CD4-positive, alpha-beta T cell treated with Interleukin-4 for 4 hours (primary cell): ENCODE results near the gene CLEC14A.

ENCODE experiments used
- DNase-seq: peaks from one replicate; pipeline ENCODE4 v3.0.0-alpha.2; 2020

Gene CLEC14A

GRCh38 chr14:38243696-38244240, 12.1 kb downstream of the CLEC14A start:
- no peak for DNase-seq

GRCh38 chr14:38238878-38239277, 17.0 kb downstream of the CLEC14A start:
- DNase-seq, result no peak

- DNase-seq, result no peak
These were observed 17.6 kb downstream of the CLEC14A start for GRCh38 chr14:38238332-38238731.

GRCh38 chr14:38233218-38233617, 22.7 kb downstream of the CLEC14A start:
- no peak for DNase-seq

GRCh38 chr14:38226366-38226765, 29.5 kb downstream of the CLEC14A start:
- no peak for DNase-seq

GRCh38 chr14:38225946-38226345, 29.9 kb downstream of the CLEC14A start:
- DNase-seq, result no peak

GRCh38 chr14:38224338-38224737, 31.6 kb downstream of the CLEC14A start:
- DNase-seq, result no peak

GRCh38 chr14:38221077-38221476, 34.8 kb downstream of the CLEC14A start:
- no peak for DNase-seq

- DNase-seq, result no peak
These were observed 38.3 kb downstream of the CLEC14A start for GRCh38 chr14:38217553-38217952.

GRCh38 chr14:38213001-38213400, 42.9 kb downstream of the CLEC14A start:
- no peak for DNase-seq

GRCh38 chr14:38212111-38212510, 43.8 kb downstream of the CLEC14A start:
- DNase-seq, result no peak

GRCh38 chr14:38211255-38211735, 44.6 kb downstream of the CLEC14A start:
- DNase-seq, result no peak

- DNase-seq, result no peak
These were observed 45.2 kb downstream of the CLEC14A start for GRCh38 chr14:38210587-38211216.

- no peak for DNase-seq
These were observed 46.0 kb downstream of the CLEC14A start for GRCh38 chr14:38209572-38210557.

GRCh38 chr14:38208618-38209562, 47.0 kb downstream of the CLEC14A start:
- DNase-seq, result no peak

- no peak for DNase-seq
These were observed 47.9 kb downstream of the CLEC14A start, which contains the start of gene SSTR1 for GRCh38 chr14:38207736-38208617. TSS of gene SSTR1 (plus strand) at chr14:38207904. CDS start at chr14:38209390, 1,486 bp downstream.

GRCh38 chr14:38207377-38207735, 48.5 kb downstream of the CLEC14A start:
- no peak for DNase-seq

GRCh38 chr14:38206689-38207376, 49.1 kb downstream of the CLEC14A start:
- no peak for DNase-seq

- no peak for DNase-seq
These were observed 49.8 kb downstream of the CLEC14A start for GRCh38 chr14:38205949-38206665.
